Liver (tissue), 3 donors: Measurements from ENCODE around the gene TAF4.

Experiments
- CTCF ChIP-seq: fragments of 150-350 bp; IDR thresholded peaks from 2 replicates; pipeline ENCODE4 v1.5.1; 2017; ENCODE audit warnings: improper control_type of control experiment, low read depth, low read length; ENCODE audit not compliant: missing input control
- GABPA ChIP-seq, 2 donors: IDR thresholded peaks in 1 of 2; conservative IDR thresholded peaks in 1 of 2; 2 replicates each; pipeline ENCODE4 v1.6.1; 2016; ENCODE audit warnings: antibody characterized with exemption in 2 of 2, mild to moderate bottlenecking in 1 of 2, moderate library complexity in 1 of 2
- MAX ChIP-seq: IDR thresholded peaks from 2 replicates; pipeline ENCODE4 v1.6.1; 2016; ENCODE audit warnings: antibody characterized with exemption
- donor health status: healthy.
- donor health status: healthy.

GRCh38 chr20:61938839-61939690 is 126.6 kb downstream of the TAF4 start:
- TF ChIP-seq CTCF (no peak), MAX (no peak), GABPA (IDR thresholded peaks at IDR 0.05 in 1 of 2, conservative IDR thresholded peaks at IDR 0.05 in 1 of 2) (no peak)
